Caco-2 (cell line): ENCODE data around the gene F12. TPM values are rescaled to one million over a fixed set of nuclear protein-coding genes. Genes with fewer than 3 reads are reported as not detected.

Experiments used
- BruUV-seq: library from RNA; stranded (reverse); fragments of 400-500 nt; replicated peaks from 2 replicates; lab custom pipeline; 2021; lab: Mats Ljungman, UMichigan
- CTCF ChIA-PET: fragments of 300-600 bp; sonication (Branson Sonifier 250); formaldehyde crosslinking; loops from one replicate; lab custom pipeline; 2022; ENCODE audit warnings: antibody characterized with exemption; lab: Charles Lee
- POLR2A ChIA-PET: fragments of 300-600 bp; sonication (Branson Sonifier 250); formaldehyde crosslinking; loops from one replicate; lab custom pipeline; 2022; ENCODE audit warnings: antibody characterized with exemption; lab: Charles Lee
- DNase-seq, 2 experiments: peaks; one replicate each; pipeline versions ENCODE4 v3.0.0 to v3.0.0-alpha.2; 2020 to 2022
- H3K27me3 ChIP-seq: replicated peaks from 2 replicates; pipeline ENCODE4 v1.6.0; 2011; ENCODE audit warnings: low read length; ENCODE audit not compliant: control insufficient read depth, insufficient read depth
- H3K36me3 ChIP-seq: 2 replicates; pipeline ENCODE4 v1.5.1; 2011; ENCODE audit warnings: low read length; ENCODE audit not compliant: control insufficient read depth, insufficient read depth
- H3K4me1 ChIP-seq: fragments of 250-450 bp; sonication (Bioruptor Pico); 2 replicates; pipeline ENCODE4 v1.5.1; 2020; ENCODE audit warnings: mild to moderate bottlenecking
- H3K4me3 ChIP-seq: 2 replicates; pipeline ENCODE4 v1.5.1; 2011; ENCODE audit warnings: low read depth, mild to moderate bottlenecking, control low read depth, low read length
- H3K9me3 ChIP-seq: fragments of 250-450 bp; sonication (Bioruptor Pico); 2 replicates; pipeline ENCODE4 v1.5.1; 2020; ENCODE audit warnings: mild to moderate bottlenecking, moderate library complexity
- H3K27ac Mint-ChIP-seq: one replicate; pipeline ENCODE4 v1.8.0; 2022; ENCODE audit warnings: mixed read lengths; ENCODE audit not compliant: unreplicated experiment
- H3K27me3 Mint-ChIP-seq: one replicate; pipeline ENCODE4 v1.8.0; 2022; ENCODE audit warnings: mixed read lengths; ENCODE audit not compliant: insufficient read depth, unreplicated experiment
- H3K36me3 Mint-ChIP-seq: one replicate; pipeline ENCODE4 v1.8.0; 2022; ENCODE audit warnings: mild to moderate bottlenecking, mixed read lengths; ENCODE audit not compliant: insufficient read depth, unreplicated experiment
- H3K4me1 Mint-ChIP-seq: one replicate; pipeline ENCODE4 v1.8.0; 2022; ENCODE audit warnings: low read depth, mixed read lengths; ENCODE audit not compliant: unreplicated experiment
- H3K4me3 Mint-ChIP-seq: one replicate; pipeline ENCODE4 v1.8.0; 2022; ENCODE audit warnings: mild to moderate bottlenecking, moderate library complexity, mixed read lengths; ENCODE audit not compliant: unreplicated experiment
- H3K9me3 Mint-ChIP-seq: one replicate; pipeline ENCODE4 v1.8.0; 2022; ENCODE audit warnings: mixed read lengths; ENCODE audit not compliant: unreplicated experiment
- intact Hi-C: fragments of 100-400 bp; cut with micrococcal nuclease; formaldehyde crosslinking; loops from one replicate; pipeline ENCODE4 v1.10.0; 2022; ENCODE audit not compliant: unreplicated experiment
- total RNA-seq: library from RNA; stranded (reverse); gene quantifications from 2 replicates; pipeline ENCODE4 v1.2.3, GENCODE V29; 2022
- TF ChIP-seq, protein P1 (sequence below), 2 experiments: fragments of 200-600 bp in 1 of 2; IDR thresholded peaks; 1 replicate in 1 of 2; 2 replicates in 1 of 2; pipeline versions ENCODE4 v1.5.1 to v1.8.0; 2011 to 2022; ENCODE audit warnings: antibody characterized with exemption in 1 of 2, control low read depth in 1 of 2, inconsistent platforms in 1 of 2, low read depth in 1 of 2, low read length in 1 of 2, mild to moderate bottlenecking in 1 of 2, moderate library complexity in 1 of 2; ENCODE audit not compliant: insufficient read depth in 1 of 2, severe bottlenecking in 1 of 2, unreplicated experiment in 1 of 2

F12 gene
- total RNA-seq, 1 experiment from 2014 or later = 13.3 TPM

DNA sequence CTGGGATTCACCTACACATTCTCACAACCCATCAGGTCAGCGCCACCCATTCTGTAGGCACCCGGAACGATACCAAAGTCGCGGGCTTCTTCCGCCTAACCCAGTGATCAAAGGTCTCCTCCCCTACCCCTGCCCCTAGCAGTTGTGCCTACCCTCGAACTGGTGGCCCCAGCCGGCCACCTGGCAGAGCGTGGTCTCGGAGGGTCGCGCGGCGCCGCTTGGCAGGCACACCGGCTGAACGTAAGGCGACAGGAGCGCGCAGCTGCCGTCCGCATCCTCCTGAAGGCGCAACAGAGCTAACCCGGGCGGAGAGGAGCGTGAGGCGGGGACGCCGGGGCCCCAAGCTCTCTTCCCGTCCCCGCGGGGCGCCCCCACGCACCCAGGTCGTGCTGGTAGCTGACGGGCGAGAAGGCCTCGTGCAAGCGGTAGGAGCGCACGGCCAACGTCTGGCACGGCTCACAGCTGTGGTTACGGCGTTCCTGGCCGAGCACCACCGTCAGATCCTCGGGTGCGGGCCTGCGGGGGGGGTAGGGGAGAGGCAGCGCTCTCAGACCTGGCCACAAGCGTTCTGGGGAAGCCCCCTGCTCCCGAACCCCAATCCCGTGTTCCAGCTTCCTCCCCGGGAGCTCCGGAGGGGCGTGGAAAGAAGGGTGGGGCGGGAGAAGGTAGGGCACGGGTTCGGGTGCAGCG is 6.1 kb downstream of the F12 start:
- ChIA-PET CTCF (interaction anchor here (0.6 to 5.1 kb wide), 26 partner anchors 10 to 316 kb away, joined by 3 to 148 read pairs (median 8); partner anchors contain the start of genes FGFR4, GRK6, PDLIM7 and PRR7), POLR2A (interaction anchor here (0.7 to 3.6 kb wide), 11 partner anchors 13 to 91 kb away, joined by 3 to 32 read pairs (median 4); partner anchors contain the start of genes GRK6 and LMAN2)
- H3K9me3 Mint-ChIP-seq = no peaks in the 10 kb centered on the region
- H3K4me1 Mint-ChIP-seq = peaks cover 6% of the 10 kb centered on the region
- peak overlapping the region; percentile 50 for H3K27ac Mint-ChIP-seq
- H3K36me3 ChIP-seq = no peaks in the 10 kb centered on the region
- H3K4me3 Mint-ChIP-seq = peak overlapping the region; percentile 93
- peak overlapping the region; percentile 88 for H3K4me3 ChIP-seq
- H3K27me3 Mint-ChIP-seq = no peaks in the 10 kb centered on the region
- BruUV-seq = no TSS peak
- H3K36me3 Mint-ChIP-seq = peaks cover 6% of the 10 kb centered on the region
- H3K4me1 ChIP-seq = peaks cover 6% of the 10 kb centered on the region
- no peaks in the 10 kb centered on the region for H3K27me3 ChIP-seq
- intact Hi-C loops = loop anchor here (2.0 kb wide), 1 partner anchor 94 kb away; the partner anchor contains the start of gene PDLIM7
- DNase-seq = peak; percentile 56 to 60
- no peaks in the 10 kb centered on the region for H3K9me3 ChIP-seq
- TF ChIP-seq, protein P1, sequence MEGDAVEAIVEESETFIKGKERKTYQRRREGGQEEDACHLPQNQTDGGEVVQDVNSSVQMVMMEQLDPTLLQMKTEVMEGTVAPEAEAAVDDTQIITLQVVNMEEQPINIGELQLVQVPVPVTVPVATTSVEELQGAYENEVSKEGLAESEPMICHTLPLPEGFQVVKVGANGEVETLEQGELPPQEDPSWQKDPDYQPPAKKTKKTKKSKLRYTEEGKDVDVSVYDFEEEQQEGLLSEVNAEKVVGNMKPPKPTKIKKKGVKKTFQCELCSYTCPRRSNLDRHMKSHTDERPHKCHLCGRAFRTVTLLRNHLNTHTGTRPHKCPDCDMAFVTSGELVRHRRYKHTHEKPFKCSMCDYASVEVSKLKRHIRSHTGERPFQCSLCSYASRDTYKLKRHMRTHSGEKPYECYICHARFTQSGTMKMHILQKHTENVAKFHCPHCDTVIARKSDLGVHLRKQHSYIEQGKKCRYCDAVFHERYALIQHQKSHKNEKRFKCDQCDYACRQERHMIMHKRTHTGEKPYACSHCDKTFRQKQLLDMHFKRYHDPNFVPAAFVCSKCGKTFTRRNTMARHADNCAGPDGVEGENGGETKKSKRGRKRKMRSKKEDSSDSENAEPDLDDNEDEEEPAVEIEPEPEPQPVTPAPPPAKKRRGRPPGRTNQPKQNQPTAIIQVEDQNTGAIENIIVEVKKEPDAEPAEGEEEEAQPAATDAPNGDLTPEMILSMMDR (IDR thresholded peaks at IDR 0.05; ENCODE audit: insufficient read depth in 1 of 2, low read depth in 1 of 2, low read length in 1 of 2, severe bottlenecking in 1 of 2, unreplicated experiment in 1 of 2) = no peak

DNA sequence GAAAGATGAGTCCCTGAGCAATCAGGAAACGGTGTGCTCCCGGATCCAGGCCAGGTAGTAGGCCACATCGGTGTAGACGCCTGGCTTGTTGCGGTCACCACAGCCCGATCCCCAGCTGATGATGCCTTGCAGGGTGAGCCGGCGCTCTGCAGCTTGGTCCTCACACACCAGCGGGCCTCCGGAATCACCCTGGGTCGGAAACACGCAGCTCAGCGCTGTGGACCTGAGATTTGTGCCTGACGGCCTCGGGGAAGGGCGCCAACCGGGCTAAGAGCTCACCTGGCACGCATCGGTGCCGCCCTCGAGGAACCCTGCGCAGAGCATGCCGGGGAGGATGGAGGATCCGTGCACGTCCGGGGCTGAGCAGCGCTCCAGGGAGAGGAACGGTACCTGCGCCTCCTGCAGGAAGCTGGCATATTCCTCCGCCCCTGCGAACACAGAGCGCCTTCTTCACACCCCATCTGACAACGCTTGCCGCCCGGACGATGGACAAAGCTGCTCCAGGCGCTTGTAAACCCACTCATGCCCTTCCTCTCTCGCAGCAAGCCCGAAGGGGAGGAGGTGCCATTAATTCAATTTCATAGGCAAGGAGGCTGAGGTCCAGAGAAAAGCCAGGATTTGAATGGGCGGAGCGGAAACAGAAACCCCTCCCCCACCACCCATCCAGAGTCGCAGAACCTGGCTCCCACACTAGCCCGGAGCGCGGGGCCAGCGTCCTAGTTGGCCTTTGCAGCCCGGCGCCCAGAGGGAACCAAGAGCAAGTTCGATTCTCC is 6.9 kb downstream of the F12 start:
- H3K27me3 Mint-ChIP-seq = no peaks in the 10 kb centered on the region
- no peaks in the 10 kb centered on the region for H3K9me3 Mint-ChIP-seq
- H3K4me3 Mint-ChIP-seq = peak overlapping the region; percentile 93
- CTCF ChIA-PET = interaction anchor here (0.6 to 5.1 kb wide), 21 partner anchors 10 to 315 kb away, joined by 3 to 148 read pairs (median 8); partner anchors contain the start of genes FGFR4, GRK6, PDLIM7 and PRR7
- Histone ChIP-seq H3K36me3 (no peaks in the 10 kb centered on the region), H3K27me3 (no peaks in the 10 kb centered on the region), H3K9me3 (no peaks in the 10 kb centered on the region), H3K4me1 (peaks cover 6% of the 10 kb centered on the region), H3K4me3 (peak overlapping the region; percentile 88)
- H3K36me3 Mint-ChIP-seq = peaks cover 6% of the 10 kb centered on the region
- POLR2A ChIA-PET = interaction anchor here (0.8 to 3.6 kb wide), 9 partner anchors 12 to 90 kb away, joined by 3 to 32 read pairs (median 6); partner anchors contain the start of genes GRK6 and LMAN2
- TSS peak; percentile 29 for BruUV-seq
- TF ChIP-seq, protein P1 (IDR thresholded peaks at IDR 0.05; ENCODE audit: insufficient read depth in 1 of 2, low read depth in 1 of 2, low read length in 1 of 2, severe bottlenecking in 1 of 2, unreplicated experiment in 1 of 2) = peak; percentile 56 to 87
- H3K4me1 Mint-ChIP-seq = peaks cover 6% of the 10 kb centered on the region
- intact Hi-C loops = loop anchor here (1.0 to 2.0 kb wide), 3 partner anchors 12 to 94 kb away; partner anchors contain the start of gene PDLIM7
- DNase-seq = peak; percentile 91 to 92
- H3K27ac Mint-ChIP-seq = peak overlapping the region; percentile 50
